Activated CD8-positive, alpha-beta memory T cell treated with anti-CD3 and anti-CD28 coated beads for 4 hours (primary cell): ENCODE results near the gene MRPL52.
A peak's percentile ranks its signal among the peaks of the same experiment; 100 is the strongest.
"Not testable (repeated sequence)": the region's sequence is repeated elsewhere in the genome, so short reads cannot be mapped to it uniquely, and the experiment has no call there.

Experiments
- DNase-seq, 2 donors: peaks; one replicate each; pipeline ENCODE4 v3.0.0-alpha.2; 2020; ENCODE audit warnings: low read depth in 2 of 2

The MRPL52 gene

DNA sequence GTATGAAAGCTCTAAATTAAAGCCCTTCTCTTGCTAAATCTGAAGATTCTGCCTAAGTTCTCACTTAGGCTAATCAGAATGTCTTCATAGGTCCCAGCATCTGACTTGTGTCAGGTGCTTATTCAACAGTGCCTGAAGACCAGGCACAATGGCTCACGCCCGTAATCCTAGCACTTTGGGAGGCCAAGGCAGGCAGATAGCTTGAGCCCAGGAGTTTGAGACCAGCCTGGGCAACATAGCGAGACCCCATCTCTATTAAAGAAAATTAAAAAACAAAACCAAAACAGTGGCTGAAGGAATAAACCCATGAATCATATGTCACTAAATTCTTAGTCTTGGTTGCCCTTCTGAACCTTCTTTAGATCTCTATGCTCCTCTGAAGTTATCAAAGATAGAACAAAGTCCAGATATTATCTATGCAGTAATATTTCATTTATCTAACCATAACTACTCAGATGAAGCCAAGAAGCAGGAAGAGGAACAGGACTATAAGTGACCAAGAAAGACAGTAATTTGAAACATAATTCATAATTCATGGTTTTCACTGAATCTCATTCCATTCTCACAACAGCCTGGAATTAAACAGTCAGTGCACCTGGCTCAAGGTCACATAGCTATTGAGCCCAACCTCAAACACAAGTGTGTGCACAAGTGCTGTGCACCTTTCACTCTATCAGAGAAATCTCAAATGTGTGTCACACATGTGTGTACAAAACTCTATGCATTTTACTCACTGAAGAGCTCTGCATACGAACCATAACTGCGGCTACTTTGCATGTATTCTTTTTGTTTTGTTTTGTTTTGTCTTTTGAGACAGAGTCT, 21.1 kb upstream of the MRPL52 start:
- no peak for DNase-seq

DNA sequence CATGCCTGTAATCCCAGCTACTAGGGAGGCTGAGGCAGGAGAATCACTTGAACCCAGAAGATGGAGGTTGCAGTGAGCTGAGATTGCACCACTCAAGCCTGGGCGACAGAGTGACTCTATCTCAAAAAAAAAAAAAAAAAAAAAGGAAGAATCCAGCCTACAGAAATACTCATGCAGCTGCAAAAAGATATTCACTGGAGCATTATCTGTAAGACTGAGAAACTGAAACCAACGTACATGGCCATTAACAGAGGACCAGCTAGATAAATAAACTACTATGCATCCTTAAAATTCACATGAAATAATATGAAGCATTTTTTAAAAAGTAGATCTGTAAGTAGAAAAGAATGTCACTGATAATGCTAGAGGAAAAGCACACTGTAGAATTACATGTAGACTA, 18.0 kb upstream of the MRPL52 start:
- no peak for DNase-seq

DNA sequence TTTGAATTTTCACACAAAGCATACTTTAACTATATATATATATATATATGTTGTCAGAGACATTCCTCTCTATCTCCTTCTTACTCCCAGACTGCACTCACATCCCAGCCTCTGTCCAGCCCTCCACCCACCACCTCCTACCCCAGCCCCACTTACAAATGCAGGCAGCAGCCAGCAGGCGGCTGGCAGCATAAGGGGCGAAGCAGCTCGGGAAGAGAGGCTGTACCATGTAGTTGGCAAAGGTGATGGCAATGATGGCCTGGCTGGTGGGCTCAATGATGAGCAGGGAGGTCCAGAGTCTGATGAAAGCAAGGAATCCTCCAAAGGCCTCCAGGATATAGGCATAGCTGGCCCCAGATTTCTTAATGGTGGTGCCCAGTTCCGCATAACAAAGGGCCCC, 16.9 kb upstream of the MRPL52 start:
- no peak for DNase-seq

DNA sequence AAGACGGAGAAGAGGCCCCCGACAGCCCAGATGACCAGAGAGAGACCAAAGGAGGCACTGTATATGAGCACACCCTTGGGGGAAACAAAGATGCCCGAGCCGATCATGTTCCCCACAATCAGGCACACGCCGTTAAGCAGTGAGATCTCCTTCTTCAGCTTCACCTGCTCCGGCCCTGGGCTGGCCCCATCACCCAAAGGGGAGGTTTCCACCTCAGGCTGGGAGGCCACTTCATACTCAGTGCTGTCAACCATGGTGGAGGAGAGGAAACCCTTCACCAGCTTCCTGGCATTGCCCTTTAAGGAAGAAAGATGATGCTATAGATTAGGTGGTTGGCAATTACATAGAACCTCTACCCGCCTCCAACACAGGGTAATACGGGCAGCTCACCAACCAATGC, 16.5 kb upstream of the MRPL52 start:
- DNase-seq: no peak

DNA sequence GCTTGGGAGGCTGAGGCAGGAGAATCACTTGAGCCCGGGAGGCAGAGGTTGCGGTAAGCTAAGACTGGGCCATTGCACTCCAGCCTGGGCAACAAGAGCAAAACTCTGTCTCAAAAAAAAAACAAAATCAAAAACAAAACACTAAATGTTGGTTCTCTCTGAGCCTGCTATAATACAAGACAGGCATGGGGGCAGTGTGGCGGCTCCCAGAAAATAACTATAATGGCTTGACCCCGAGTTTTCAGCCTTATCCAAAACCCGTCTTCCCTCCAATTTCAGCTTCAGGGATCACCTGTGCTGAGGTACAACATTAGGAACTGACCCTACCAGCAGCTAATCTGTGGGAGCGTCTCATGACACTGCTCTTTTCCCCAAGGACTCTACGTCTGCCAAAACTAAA, 15.3 kb upstream of the MRPL52 start:
- no peak for DNase-seq

DNA sequence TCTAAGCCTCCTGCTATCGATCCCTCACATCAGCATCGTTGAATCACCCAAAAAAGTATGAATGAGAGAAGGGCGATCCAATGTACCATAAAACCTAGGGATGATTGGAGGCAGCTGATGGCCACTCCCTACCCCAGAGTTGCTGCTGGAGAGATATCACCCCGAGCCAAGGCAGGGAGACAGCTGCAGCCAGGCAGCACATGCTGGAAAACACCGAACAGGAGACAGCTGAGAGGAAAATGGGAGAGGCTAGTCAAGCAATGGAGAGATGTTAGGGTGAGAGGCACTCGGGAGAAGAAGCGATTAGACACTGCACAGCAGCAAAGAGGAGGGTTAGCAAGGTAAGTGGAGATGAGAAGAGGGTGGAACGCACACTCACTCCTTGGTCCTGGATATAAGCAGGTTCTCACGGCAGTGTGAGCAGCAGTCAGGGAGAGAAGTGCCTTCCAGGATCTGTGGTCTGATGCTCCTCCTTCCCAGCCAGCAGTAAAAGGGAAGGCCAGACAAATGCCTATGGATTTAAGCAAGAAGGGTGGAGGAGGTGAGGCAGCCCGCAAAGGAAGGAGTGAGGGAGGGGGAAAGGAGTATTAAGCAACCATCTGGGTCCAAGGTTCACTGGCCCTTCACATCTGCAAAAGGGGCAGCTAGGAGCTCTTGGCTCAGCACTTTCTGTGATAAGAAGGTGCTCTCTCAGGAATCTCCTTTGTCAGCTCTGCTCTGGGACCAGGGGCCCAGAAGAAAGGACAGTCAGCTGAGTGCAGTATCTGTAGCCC, 14.6 kb upstream of the MRPL52 start, which contains the start of gene SLC7A7:
TSS of gene SLC7A7 (minus strand) at position 495 of the 773 bp plus-strand sequence. CDS start 2,037 bp downstream, outside the sequence.
- DNase-seq: no peak

DNA sequence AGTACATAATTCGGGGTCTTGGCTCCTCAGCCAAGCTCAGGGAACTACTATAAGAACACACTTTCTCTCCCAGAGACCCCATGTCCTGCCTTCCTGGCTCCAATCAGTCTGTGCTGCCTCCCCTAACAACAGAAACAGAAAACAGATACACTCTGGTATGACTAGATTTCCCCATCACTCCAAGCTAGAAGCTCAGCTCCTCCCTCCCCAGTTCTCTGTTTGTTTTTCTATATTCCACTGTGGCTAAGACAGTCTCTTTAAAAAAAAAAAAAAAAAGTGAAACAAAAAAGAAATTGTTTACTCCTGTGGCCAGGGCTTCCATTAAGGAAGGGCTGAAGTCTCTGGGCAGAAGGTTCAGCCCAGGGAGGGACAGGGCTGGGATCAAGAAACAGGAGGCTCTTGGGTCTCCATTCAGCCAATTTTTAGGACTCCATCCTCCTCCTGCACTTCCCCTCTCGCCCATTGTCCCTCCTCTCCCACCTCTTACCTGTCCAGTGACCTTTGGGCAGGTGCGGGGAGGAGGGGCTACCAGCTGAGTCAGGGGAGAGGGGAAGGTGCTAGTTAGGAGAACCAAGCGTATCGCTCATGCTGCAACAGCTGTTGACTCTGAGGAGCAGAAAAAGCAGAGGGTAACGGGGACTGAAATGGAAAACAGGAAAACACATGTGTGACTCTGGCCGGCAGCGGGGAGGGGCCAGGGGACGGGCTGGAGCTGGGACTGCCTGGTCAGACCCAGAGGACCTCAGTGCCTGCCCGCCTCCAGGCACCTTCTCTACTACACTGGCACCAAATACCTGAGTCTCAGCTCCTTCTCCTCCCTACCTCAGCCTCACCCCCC, 10.3 kb upstream of the MRPL52 start:
- DNase-seq: no peak

DNA sequence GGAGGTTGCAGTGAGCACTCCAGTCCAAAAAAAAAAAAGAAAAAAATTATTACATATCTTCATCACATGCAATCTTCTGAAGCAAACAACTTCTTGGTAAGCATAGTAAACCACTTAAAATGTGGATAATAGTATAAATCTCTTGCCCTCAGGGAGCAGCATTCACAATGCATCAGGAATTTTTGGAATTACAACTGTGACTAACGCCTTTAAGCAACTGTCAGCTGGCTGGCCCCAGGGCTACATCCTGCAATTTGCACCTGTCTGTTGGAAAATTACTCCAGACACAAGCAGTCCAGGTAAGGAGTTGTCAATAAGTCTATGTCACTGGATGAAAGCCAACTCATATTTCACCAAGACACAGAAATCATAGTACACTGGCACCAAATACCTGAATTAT, 9.0 kb upstream of the MRPL52 start:
- DNase-seq: no peak

DNA sequence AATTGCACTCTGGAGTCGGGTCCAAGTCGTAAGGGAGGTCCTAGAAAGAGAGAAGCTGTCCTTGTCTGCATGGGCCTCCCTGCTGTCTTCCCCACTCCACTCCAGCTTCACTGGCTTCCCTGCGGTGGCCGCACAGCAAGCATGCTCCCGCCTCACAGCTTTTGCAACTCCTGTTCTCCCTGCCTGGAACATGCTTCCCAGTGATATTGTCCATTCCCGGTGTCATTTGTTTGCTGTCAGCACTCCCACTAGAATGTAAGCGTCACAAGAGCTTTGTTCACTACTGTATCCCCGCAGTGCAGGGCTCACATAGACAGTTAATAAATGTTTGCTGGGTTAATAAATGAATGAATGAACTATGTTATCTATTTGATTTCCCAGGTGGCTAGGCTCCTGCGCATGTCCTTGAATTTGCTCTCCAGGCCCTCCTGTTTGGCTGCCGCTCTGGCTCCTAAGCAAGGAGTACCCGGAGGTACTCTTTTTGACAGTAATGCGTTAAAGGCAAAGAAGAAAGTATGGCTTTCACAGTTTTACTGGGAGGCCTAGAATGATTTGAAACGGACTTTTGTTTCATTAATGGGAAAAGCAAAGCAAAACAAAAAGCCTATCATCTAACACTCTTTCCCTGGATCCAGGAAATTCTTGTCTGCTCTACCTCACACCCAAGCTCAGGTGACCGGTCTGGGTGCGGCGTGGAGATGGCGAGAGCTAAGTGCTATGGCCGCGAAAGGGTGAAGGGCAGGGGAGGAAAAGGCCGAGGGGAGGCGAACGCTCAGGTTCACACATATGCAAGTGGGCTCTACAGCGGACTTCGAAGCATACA, 8.3 kb upstream of the MRPL52 start:
- no peak for DNase-seq

DNA sequence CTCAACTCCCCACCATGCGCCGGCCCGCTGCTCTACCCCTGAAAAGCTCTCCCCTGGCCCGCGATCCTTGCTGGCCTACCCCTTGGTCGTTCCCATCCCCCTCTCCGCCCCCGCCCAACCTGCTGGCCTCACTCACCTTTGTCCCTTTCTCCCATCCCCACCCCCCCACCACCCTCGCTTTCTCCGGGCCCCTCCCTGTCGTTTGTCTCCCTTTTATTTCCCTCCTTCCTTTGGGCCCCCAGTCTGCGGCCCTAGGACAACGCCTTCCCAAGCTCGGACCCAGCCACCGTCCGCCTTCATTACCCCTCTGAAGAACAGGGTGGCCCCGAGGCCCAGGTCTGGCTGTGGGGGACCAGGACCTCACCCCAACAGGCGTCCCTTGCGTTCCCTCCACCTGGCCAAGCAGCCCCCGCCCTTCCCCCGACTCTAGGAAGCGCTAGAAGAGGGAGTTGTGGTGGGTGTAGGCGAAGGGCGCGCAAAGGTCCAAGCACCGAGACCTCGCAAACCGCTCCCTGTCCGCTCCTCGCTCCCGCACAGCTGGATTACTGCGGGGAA, 7.6 kb upstream of the MRPL52 start:
- no peak for DNase-seq

DNA sequence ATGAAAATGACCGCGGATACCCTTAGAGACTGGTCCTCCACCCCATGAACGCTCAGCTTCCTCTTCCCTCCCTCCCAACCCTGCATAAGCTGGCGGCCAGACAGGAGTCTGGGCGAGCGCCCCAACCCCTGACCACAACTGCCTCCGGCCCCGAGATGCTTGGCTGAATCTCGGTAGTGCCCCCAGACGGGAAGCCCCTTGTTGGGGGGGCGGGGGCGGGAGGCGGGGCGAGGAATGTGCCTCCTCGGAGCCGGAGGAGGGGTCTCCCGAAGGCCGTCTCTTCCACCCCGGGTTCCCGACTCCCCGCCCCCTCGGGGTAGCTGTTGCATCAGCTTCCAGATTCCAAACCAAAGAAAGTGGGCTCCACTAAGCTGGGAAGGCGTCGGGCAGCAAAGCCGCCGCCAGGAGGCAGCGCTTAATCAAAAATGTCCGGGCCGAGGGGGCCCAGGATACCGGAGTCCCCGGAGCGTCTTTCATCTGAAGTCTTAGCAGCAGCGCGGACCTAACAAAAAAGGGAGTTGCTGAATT, 7.1 kb upstream of the MRPL52 start:
- peak; percentile 36 to 47 for DNase-seq

DNA sequence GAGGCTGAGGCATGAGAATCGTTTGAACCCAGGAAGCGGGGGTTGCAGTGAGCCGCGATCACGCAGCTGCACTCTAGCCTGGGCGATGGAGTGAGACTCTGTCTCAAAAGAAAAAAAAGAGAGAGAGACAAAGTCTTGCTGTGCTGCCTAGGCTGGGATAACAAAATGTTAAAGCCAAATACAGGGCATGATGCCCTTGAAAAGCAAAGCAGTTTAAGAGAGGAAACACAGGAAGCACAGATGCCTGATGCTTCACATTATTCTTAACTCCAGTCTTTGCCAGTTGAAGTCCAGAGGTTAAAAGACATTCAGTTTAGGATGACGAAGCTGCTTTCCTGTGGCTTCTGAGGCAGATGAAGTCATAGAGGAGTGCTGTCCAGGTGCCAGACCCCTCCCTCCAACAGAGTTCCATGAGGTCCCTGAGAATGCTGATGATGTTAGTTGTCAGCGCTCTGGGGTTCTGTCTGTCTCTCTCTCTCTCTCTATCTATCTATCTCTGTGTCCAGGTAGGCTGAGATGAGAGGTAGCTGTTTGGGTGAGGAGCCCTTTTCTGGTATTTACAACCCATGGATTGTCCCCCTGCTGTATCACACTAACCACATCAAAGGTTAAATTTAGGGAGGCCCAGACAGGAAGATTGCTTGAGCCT, 4.9 kb upstream of the MRPL52 start:
- no peak for DNase-seq

DNA sequence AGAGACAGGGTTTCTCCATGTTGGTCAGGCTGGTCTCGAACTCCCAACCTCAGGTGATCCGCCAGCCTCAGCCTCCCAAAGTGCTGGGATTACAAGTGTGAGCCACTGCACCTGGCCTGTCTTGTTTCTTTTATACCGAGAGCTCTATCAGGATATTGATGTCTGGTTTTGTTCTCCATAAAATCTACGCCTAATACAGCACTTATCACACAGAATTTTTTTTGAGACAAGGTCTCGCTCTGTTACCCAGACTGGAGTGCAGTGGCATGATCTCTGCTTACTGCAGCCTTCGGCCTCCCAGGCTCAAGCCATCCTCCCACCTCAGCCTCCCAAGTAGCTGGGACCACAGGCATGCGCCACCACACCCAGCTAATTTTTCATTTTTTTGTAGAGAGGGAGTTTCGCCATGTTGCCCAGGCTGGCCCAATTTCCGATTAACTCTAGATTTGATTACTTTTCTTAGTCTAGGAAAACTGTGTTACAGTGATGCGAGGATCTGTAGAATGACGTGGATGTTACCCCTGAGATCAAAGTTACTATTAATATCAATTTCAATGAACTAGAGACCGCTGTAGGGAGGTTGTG, 519 bp upstream of the MRPL52 start:
- DNase-seq: not testable (repeated sequence)

DNA sequence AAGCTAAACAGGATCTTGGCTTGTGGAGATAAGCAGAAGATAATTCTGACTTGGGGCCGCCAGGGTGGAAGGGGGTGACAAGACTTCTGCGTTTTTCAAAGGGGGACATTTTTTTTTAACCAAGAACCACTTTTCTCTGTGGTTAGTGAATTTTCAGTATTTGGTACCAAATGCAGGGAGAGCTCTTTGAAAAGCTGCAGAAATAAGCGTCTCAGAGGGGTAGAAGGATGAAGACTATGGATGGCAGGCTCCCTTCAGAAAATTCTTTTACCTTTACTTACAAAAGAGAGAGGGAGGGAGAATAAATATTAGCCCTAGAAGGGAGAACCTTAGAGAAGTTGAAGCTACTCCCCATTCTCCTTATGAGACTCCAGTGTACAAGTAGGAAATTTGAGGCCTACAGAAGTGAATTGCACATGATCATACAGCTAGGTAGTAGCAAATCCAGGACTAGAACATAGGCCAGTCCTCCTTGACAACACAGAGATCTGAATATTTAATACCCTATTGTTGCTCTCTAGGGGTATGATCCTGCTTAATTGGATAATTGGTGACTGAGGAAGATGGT, 840 bp downstream of the MRPL52 start:
- no peak for DNase-seq

DNA sequence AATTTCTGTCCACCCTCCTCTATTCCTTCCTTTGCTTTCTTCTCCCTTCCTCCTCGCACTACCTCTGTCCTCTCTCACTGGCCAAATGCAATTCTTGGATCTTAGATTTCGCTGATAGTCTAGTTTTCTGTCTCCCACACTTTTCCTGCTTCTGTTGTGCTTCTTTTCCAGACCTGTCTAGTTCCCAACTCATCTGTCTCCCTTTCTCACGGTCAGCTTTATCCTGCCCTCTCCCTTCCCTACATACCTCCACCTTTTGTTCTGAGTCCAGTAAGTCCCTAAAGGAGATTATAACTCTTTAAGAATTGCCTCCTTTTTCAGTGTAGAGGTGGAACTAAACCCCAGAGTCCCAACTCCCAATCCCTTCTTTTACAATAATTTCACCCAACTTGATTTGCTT, 5.8 kb downstream of the MRPL52 start:
- no peak for DNase-seq

DNA sequence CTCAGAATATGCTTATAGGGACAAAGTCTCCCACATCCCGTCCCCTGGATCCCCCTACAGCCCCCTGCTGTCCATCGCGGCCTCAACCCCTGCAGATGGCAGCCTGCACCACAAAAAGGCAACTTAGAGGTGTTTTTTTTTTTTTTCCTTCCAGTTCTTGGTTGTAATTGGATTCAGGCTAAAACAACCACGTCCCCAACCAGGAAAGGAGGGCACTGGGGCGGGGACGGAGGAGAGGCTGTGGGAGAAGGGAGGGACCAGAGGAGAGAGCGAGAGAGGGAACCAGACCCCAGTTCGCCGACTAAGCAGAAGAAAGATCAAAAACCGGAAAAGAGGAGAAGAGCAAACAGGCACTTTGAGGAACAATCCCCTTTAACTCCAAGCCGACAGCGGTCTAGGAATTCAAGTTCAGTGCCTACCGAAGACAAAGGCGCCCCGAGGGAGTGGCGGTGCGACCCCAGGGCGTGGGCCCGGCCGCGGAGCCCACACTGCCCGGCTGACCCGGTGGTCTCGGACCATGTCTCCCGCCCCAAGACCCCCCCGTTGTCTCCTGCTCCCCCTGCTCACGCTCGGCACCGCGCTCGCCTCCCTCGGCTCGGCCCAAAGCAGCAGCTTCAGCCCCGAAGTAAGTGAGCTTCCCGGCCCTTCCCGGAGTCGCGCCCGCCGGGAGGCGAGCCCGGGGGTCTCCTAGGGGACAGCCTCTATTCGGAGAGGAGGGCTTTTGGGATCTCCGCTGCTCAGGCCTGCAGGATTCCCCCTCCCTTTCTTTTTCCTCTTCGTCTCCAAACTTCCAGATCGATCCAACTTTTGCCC, 6.8 kb downstream of the MRPL52 start, which contains the start of gene MMP14:
TSS of gene MMP14 (plus strand) at position 285 of the 813 bp plus-strand sequence. CDS start at position 518, 233 bp downstream.
- DNase-seq: no peak

DNA sequence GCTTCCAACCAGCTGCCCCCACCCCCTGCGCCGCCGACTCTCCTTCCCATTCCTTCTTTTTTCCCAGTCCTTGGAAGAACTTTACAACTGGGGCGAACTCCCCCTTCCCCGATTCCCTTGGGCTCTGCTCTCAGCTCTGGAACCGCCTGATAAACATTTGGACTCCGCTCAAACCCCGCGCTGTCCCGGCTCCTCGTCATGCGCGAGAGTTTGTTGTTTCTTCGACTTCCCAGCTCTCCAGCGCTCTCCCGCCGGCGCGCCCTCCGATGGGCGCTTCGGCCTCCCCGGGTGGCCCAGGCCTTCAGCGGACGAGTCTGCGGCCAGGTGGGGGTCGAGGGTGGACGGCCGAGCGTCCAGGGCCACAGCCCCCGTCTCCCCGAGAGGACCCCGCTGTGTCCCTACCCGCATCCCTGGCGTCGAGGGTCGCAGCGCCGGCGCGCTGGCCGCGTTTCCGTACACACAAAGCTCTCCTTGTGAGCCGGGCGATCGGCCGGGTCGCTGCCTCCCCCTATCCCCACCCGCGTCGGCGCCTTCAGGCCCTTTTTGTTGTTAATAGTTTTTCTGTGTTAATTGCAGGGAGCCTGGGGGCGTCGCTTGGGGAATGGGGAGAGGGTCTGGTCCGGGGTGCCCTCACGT, 7.5 kb downstream of the MRPL52 start:
- no peak for DNase-seq
